Thoracic aorta (tissue), 2 donors: Measurements from ENCODE around the gene OR4D9. TPM values are rescaled to one million over a fixed set of nuclear protein-coding genes. Genes with fewer than 3 reads are reported as not detected.

Experiments
- ATAC-seq: fragments of 150-250 bp; one replicate; pipeline ENCODE4 v1.8.0; 2017; ENCODE audit warnings: low read depth; ENCODE audit not compliant: insufficient number of reproducible peaks, low FRiP score
- DNase-seq: peaks from one replicate; pipeline ENCODE4 v3.0.0-alpha.2; 2020; ENCODE audit warnings: low spot score
- H3K27ac ChIP-seq, 2 donors: fragments of 200-600 bp; sonication (generic); 1 replicate in 1 of 2; 2 replicates in 1 of 2; pipeline ENCODE4 v1.5.1; 2016; ENCODE audit warnings: mild to moderate bottlenecking in 2 of 2, moderate library complexity in 2 of 2
- H3K27me3 ChIP-seq: fragments of 200-600 bp; sonication (generic); replicated peaks from 2 replicates; pipeline ENCODE4 v1.6.0; 2016; ENCODE audit warnings: mild to moderate bottlenecking; ENCODE audit not compliant: insufficient read depth
- H3K36me3 ChIP-seq: fragments of 200-600 bp; sonication (generic); one replicate; pipeline ENCODE4 v1.5.1; 2016
- H3K4me1 ChIP-seq, 2 donors: fragments of 200-600 bp; sonication (generic); 1 replicate in 1 of 2; 2 replicates in 1 of 2; pipeline versions ENCODE4 v1.5.1 to v1.6.0; 2016; ENCODE audit warnings: low read depth in 2 of 2, mild to moderate bottlenecking in 1 of 2; ENCODE audit not compliant: control insufficient read depth in 1 of 2
- H3K4me3 ChIP-seq: fragments of 200-600 bp; sonication (generic); 2 replicates; pipeline ENCODE4 v1.5.1; 2016; ENCODE audit warnings: mild to moderate bottlenecking
- H3K9me3 ChIP-seq: fragments of 200-600 bp; sonication (generic); 2 replicates; pipeline ENCODE4 v1.5.1; 2016
- total RNA-seq, 2 donors: library from RNA; depleted of rRNA; stranded (reverse); fragments of >200 nt; gene quantifications; one replicate each; pipeline versions ENCODE4 v1.1.0 to v1.2.3, GENCODE V29; 2016
- TF ChIP-seq, protein P1 (sequence below): fragments of 200-600 bp; sonication (generic); IDR thresholded peaks from one replicate; pipeline ENCODE4 v1.5.1; 2019; ENCODE audit warnings: antibody characterized with exemption

OR4D9 gene
- total RNA-seq: not detected

DNA sequence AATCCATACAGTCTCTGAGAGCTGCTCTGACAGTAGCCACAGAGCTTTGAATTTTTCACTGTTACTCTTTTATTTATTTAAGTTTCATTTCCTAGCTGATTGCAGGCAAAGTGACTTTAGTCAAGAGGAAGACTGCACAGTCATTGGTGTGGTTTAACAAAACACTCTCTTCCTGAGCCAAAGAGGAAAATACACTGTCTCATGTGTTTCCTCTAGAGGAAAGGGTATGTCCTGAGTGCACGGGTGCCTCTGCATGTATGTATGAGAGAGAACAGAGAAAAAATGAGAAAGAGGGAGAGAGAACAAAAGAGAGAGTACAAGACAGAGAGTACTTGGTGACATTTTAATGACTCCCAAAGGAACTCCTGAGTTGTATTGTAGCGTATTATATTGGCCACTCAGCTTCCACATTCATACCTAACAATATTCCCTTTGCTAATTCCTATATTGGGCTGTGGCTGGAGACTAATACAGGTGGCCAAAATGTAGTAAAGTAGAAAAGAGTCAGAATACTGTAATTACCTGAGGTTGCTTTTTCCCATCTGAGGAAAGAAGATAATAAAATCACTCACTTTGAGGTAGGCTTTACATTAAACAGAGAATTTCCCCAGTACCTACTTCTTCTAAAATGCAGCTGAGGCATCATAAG is at the start of gene OR4D9:
Gene OR4D9, plus strand, starts transcription at position 599 of the 649 bp plus-strand sequence. CDS start 3,374 bp downstream, outside the sequence.
- Histone ChIP-seq H3K4me1 (no peaks in the 10 kb centered on the region), H3K9me3 (no peaks in the 10 kb centered on the region), H3K4me3 (no peak within 1 kb of the TSS), H3K27me3 (no peaks in the 10 kb centered on the region), H3K27ac (no peak within 1 kb of the TSS), H3K36me3 (no peaks in the 10 kb centered on the region)
- DNase-seq (no peak), ATAC-seq (no peak)
- TF ChIP-seq, protein P1, sequence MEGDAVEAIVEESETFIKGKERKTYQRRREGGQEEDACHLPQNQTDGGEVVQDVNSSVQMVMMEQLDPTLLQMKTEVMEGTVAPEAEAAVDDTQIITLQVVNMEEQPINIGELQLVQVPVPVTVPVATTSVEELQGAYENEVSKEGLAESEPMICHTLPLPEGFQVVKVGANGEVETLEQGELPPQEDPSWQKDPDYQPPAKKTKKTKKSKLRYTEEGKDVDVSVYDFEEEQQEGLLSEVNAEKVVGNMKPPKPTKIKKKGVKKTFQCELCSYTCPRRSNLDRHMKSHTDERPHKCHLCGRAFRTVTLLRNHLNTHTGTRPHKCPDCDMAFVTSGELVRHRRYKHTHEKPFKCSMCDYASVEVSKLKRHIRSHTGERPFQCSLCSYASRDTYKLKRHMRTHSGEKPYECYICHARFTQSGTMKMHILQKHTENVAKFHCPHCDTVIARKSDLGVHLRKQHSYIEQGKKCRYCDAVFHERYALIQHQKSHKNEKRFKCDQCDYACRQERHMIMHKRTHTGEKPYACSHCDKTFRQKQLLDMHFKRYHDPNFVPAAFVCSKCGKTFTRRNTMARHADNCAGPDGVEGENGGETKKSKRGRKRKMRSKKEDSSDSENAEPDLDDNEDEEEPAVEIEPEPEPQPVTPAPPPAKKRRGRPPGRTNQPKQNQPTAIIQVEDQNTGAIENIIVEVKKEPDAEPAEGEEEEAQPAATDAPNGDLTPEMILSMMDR: no peak

DNA sequence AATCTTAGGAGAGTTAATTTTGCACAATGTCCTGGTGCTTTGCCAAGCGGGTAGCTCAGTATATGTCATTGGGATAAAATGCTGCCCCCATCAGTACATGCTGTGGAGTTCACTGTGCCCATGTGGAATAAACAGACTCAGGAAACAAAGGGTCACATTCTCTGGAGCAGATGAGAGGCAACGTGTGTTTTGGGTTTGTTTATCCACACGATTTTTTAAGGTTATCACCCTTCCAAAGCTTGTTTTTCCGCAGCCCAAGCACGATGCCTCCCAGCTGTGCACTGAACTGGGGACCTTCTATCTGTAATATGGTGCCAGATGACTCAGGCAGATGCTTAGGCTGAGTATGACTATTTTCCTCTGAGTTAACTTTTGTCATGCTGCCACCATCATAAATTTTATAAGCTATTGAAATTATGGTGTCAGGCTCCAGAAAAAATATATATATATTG is 48.1 kb upstream of the OR4D9 start:
- H3K27me3 ChIP-seq: no peaks in the 10 kb centered on the region
- H3K9me3 ChIP-seq: no peaks in the 10 kb centered on the region
- DNase-seq: no peak
- no peaks in the 10 kb centered on the region for H3K36me3 ChIP-seq
- H3K27ac ChIP-seq: no peak overlapping the region
- ATAC-seq: no peak
- no peaks in the 10 kb centered on the region for H3K4me1 ChIP-seq
- no peak overlapping the region for H3K4me3 ChIP-seq
- TF ChIP-seq, protein P1: no peak

DNA sequence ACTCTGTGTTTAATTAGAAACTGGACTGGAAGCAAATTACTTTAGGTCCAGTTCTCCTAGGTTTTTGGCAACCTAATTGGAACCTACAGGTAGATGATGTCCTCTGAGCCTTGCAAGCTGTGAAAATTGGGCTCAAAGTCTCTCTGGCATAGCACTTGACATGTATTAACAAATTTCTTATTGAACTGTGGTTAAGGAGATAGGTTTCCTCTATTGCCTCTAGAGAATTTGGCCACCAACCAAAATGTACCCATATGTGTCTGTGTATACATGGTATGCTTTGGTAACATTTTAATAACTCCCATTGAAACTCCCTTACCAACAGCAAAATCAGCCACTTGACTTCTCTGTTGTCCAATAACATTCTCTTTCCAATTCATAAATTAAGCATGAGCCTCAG is 38.3 kb upstream of the OR4D9 start, which contains the start of gene OR4D10:
Gene OR4D10, plus strand, starts transcription at position 301 of the 400 bp plus-strand sequence. CDS start 4,115 bp downstream, outside the sequence.
- DNase-seq (no peak), ATAC-seq (no peak)
- no peaks in the 10 kb centered on the region for H3K4me1 ChIP-seq
- H3K9me3 ChIP-seq: no peaks in the 10 kb centered on the region
- no peaks in the 10 kb centered on the region for H3K27me3 ChIP-seq
- TF ChIP-seq, protein P1: no peak
- H3K4me3 ChIP-seq: no peak within 1 kb of the TSS
- H3K36me3 ChIP-seq: no peaks in the 10 kb centered on the region
- no peak within 1 kb of the TSS for H3K27ac ChIP-seq

DNA sequence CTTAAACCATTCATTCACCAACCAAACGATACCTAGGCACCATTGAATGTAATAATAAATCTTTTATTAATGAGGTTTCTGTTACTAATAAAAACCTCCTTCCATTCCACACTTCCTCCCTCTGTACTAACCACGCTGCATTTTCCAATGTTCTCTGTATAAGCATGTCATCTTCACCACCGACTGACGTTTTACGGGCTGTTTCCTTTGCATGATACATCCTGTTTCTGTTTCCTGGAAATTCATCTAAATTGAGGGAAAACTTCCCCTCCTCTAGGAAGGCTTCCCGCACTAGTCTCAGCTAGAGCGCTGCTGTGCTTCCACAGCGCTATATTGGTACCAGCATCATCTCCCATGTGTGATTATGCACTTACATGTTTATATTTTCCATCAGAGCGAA is 36.2 kb upstream of the OR4D9 start:
- no peak for ATAC-seq
- Histone ChIP-seq H3K27me3 (no peaks in the 10 kb centered on the region), H3K9me3 (no peaks in the 10 kb centered on the region), H3K27ac (no peak overlapping the region), H3K4me1 (no peaks in the 10 kb centered on the region), H3K4me3 (no peak overlapping the region), H3K36me3 (no peaks in the 10 kb centered on the region)
- DNase-seq: no peak
- TF ChIP-seq, protein P1: no peak

DNA sequence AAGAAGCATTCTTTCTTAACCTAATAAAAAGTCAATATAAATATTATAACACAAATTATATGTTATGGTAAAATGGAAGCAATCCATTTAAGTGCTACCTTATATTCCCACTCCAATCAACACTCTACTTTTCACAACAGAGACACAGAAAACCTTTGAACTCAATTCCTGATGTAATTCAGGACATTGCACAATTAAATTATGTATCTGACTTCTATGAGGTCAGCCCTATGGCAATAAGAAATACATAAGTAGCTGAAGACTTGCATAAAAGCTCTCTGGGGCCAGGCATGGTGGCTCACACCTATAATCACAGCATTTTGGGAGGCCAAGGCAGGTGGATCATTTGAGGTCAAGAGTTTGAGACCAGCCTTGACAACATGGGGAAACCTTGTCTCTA is 31.4 kb upstream of the OR4D9 start:
- TF ChIP-seq, protein P1: no peak
- Histone ChIP-seq H3K27ac (no peak overlapping the region), H3K27me3 (no peaks in the 10 kb centered on the region), H3K9me3 (no peaks in the 10 kb centered on the region), H3K4me1 (no peaks in the 10 kb centered on the region), H3K36me3 (no peaks in the 10 kb centered on the region), H3K4me3 (no peak overlapping the region)
- ATAC-seq (no peak), DNase-seq (no peak)
